OCI-LY1 (cell line): Measurements from ENCODE around the gene ANKRD30A.

Experiments used
- H2AFZ ChIP-seq: fragments of 200-600 bp; sonication (generic), shearing (Covaris generic); 2 replicates; pipeline ENCODE4 v1.6.0; 2014; ENCODE audit warnings: antibody characterized with exemption, mild to moderate bottlenecking, low read length
- H3F3A ChIP-seq: fragments of 200-600 bp; sonication (generic), shearing (Covaris generic); 2 replicates; pipeline ENCODE4 v1.6.0; 2014; ENCODE audit warnings: mild to moderate bottlenecking, antibody characterized with exemption, low read length, moderate library complexity; ENCODE audit not compliant: insufficient read depth
- H3K27ac ChIP-seq: fragments of 200-600 bp; sonication (generic); 2 replicates; pipeline ENCODE4 v1.5.1; 2014; ENCODE audit warnings: low read length, mixed run types, mild to moderate bottlenecking, low read depth; ENCODE audit not compliant: poor library complexity, severe bottlenecking
- H3K27me3 ChIP-seq: fragments of 200-600 bp; sonication (generic); 2 replicates; pipeline ENCODE4 v1.6.0; 2014; ENCODE audit warnings: antibody characterized with exemption, mild to moderate bottlenecking, low read length, moderate library complexity; ENCODE audit not compliant: insufficient read depth
- H3K36me3 ChIP-seq: fragments of 200-600 bp; sonication (generic); 2 replicates; pipeline ENCODE4 v1.6.1; 2014; ENCODE audit warnings: mild to moderate bottlenecking, antibody characterized with exemption, low read length, moderate library complexity, mixed read lengths; ENCODE audit not compliant: insufficient read depth
- H3K4me1 ChIP-seq: fragments of 200-600 bp; sonication (generic); 2 replicates; pipeline ENCODE4 v1.5.1; 2014; ENCODE audit warnings: mild to moderate bottlenecking, low read length, moderate library complexity; ENCODE audit not compliant: insufficient read depth, severe bottlenecking
- H3K4me2 ChIP-seq: fragments of 200-600 bp; sonication (generic), shearing (Covaris generic); 2 replicates; pipeline ENCODE4 v1.6.1; 2014; ENCODE audit warnings: low read length
- H3K4me3 ChIP-seq: fragments of 200-600 bp; sonication (generic); 2 replicates; pipeline ENCODE4 v1.5.1; 2014; ENCODE audit warnings: low read length, low read depth, mild to moderate bottlenecking, mixed read lengths; ENCODE audit not compliant: poor library complexity, severe bottlenecking
- H3K79me2 ChIP-seq: fragments of 200-600 bp; shearing (Covaris generic); 2 replicates; pipeline ENCODE4 v1.6.1; 2016; ENCODE audit warnings: mixed run types, low read length, mixed read lengths; ENCODE audit not compliant: insufficient read depth
- H3K9ac ChIP-seq: fragments of 200-600 bp; sonication (generic), shearing (Covaris generic); 2 replicates; pipeline ENCODE4 v1.6.1; 2014; ENCODE audit warnings: mild to moderate bottlenecking, low read length, mixed read lengths
- H3K9me2 ChIP-seq: fragments of 200-600 bp; sonication (generic), shearing (Covaris generic); 2 replicates; pipeline ENCODE4 v1.6.1; 2014; ENCODE audit warnings: low read depth, mild to moderate bottlenecking, low read length, mixed read lengths
- H3K9me3 ChIP-seq: fragments of 200-600 bp; shearing (Covaris generic); 2 replicates; pipeline ENCODE4 v1.6.1; 2014; ENCODE audit warnings: low read length, mixed read lengths
- H4K20me1 ChIP-seq: fragments of 200-600 bp; sonication (generic), shearing (Covaris generic); 2 replicates; pipeline ENCODE4 v1.6.0; 2016; ENCODE audit warnings: mild to moderate bottlenecking, low read length; ENCODE audit not compliant: insufficient read depth
- EZH2 ChIP-seq: fragments of 200-600 bp; sonication (generic), shearing (Covaris generic); IDR thresholded peaks from 2 replicates; pipeline ENCODE4 v1.8.0; 2017; ENCODE audit warnings: borderline replicate concordance, mixed run types, mild to moderate bottlenecking, antibody characterized with exemption, low read length, moderate library complexity, mixed read lengths
- TF ChIP-seq, protein P1 (sequence below): fragments of 200-600 bp; sonication (generic), shearing (Covaris generic); IDR thresholded peaks from 2 replicates; pipeline ENCODE4 v1.5.1; 2017; ENCODE audit warnings: mild to moderate bottlenecking, antibody characterized with exemption, low read length, moderate library complexity, mixed read lengths

The ANKRD30A gene

GRCh38 chr10:37101261-37101660 lies 24.1 kb upstream of the ANKRD30A start:
- Histone ChIP-seq H3F3A (no peaks in the 10 kb centered on the region), H3K4me1 (no peaks in the 10 kb centered on the region), H3K4me2 (no peak overlapping the region), H3K79me2 (no peaks in the 10 kb centered on the region), H3K9me3 (no peaks in the 10 kb centered on the region), H3K4me3 (no peak overlapping the region), H4K20me1 (no peaks in the 10 kb centered on the region), H3K27me3 (no peaks in the 10 kb centered on the region), H3K9me2 (no peaks in the 10 kb centered on the region), H3K9ac (no peak overlapping the region), H3K27ac (no peak overlapping the region), H2AFZ (no peak overlapping the region), H3K36me3 (no peaks in the 10 kb centered on the region)
- TF ChIP-seq, protein P1, sequence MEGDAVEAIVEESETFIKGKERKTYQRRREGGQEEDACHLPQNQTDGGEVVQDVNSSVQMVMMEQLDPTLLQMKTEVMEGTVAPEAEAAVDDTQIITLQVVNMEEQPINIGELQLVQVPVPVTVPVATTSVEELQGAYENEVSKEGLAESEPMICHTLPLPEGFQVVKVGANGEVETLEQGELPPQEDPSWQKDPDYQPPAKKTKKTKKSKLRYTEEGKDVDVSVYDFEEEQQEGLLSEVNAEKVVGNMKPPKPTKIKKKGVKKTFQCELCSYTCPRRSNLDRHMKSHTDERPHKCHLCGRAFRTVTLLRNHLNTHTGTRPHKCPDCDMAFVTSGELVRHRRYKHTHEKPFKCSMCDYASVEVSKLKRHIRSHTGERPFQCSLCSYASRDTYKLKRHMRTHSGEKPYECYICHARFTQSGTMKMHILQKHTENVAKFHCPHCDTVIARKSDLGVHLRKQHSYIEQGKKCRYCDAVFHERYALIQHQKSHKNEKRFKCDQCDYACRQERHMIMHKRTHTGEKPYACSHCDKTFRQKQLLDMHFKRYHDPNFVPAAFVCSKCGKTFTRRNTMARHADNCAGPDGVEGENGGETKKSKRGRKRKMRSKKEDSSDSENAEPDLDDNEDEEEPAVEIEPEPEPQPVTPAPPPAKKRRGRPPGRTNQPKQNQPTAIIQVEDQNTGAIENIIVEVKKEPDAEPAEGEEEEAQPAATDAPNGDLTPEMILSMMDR = no peak
- no peak for TF ChIP-seq EZH2

GRCh38 chr10:37109000-37109399 lies 16.4 kb upstream of the ANKRD30A start:
- Histone ChIP-seq H3K4me2 (no peak overlapping the region), H4K20me1 (no peaks in the 10 kb centered on the region), H3K27me3 (no peaks in the 10 kb centered on the region), H3K9me2 (no peaks in the 10 kb centered on the region), H2AFZ (no peak overlapping the region), H3K4me1 (no peaks in the 10 kb centered on the region), H3K36me3 (no peaks in the 10 kb centered on the region), H3K79me2 (no peaks in the 10 kb centered on the region), H3K9me3 (no peaks in the 10 kb centered on the region), H3F3A (no peaks in the 10 kb centered on the region), H3K27ac (no peak overlapping the region), H3K4me3 (no peak overlapping the region), H3K9ac (no peak overlapping the region)
- TF ChIP-seq EZH2 = no peak
- TF ChIP-seq, protein P1 = no peak

GRCh38 chr10:37124532-37124931 lies 866 bp upstream of the ANKRD30A start:
- Histone ChIP-seq H3K4me1 (no peaks in the 10 kb centered on the region), H3K9ac (no peak overlapping the region), H3K4me2 (no peak overlapping the region), H3K79me2 (no peaks in the 10 kb centered on the region), H4K20me1 (no peaks in the 10 kb centered on the region), H3K27me3 (no peaks in the 10 kb centered on the region), H3K9me2 (no peaks in the 10 kb centered on the region), H3F3A (no peaks in the 10 kb centered on the region), H2AFZ (no peak overlapping the region), H3K9me3 (no peaks in the 10 kb centered on the region), H3K27ac (no peak overlapping the region), H3K4me3 (no peak overlapping the region), H3K36me3 (no peaks in the 10 kb centered on the region)
- TF ChIP-seq, protein P1 = no peak
- no peak for TF ChIP-seq EZH2
